NCI-H2196 (cell line): ENCODE measurements around the gene FAR1.

Experiments used
- DNase-seq: peaks from one replicate; lab custom pipeline; 2025; ENCODE audit not compliant: unreplicated experiment; lab: John Stamatoyannopoulos, UW

Gene FAR1

DNA sequence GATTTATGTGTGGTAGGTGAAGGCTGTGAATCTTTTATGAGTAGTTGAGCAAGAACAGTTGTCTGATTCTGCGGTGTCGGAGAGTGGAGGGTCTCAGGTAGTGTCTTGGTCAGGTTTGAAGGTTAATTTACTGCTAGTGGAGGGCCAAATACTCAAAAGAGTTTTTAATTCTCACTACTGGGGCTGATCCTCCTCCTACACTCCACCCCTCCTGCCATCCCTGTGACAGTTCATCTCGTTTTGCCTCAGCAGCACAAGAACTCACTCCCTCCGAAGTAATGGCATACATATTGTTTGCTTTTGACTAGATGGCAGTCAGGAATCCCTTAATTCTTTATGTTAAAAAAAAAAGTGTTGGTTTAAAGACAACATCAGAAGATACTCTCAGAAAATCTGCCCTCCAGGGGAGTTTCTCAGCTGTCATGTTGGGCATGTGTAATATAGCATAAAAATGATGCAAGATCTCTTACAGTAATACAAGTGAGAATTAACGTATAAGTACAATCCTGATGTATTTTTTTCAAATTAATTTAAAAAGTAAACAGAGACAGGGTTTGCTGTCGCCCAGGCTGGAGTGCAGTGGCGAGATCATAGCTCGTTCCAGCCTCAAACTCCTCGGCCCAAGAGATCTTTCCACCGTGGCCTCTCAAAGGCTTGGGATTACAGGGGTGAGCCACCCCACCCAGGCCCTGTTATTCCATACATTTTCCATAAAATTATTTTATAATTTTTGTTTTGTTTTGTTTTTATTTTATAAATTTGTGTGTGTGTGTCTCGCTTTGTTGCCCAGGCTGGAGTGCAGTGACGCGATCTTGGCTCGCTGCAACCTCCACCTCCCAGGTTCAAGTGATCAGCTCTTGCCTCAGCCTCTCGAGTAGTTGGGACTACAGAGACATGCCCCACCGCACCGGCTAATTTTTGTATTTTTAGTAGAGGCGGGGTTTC lies 1.3 kb downstream of the FAR1 start:
- DNase-seq = no peak

DNA sequence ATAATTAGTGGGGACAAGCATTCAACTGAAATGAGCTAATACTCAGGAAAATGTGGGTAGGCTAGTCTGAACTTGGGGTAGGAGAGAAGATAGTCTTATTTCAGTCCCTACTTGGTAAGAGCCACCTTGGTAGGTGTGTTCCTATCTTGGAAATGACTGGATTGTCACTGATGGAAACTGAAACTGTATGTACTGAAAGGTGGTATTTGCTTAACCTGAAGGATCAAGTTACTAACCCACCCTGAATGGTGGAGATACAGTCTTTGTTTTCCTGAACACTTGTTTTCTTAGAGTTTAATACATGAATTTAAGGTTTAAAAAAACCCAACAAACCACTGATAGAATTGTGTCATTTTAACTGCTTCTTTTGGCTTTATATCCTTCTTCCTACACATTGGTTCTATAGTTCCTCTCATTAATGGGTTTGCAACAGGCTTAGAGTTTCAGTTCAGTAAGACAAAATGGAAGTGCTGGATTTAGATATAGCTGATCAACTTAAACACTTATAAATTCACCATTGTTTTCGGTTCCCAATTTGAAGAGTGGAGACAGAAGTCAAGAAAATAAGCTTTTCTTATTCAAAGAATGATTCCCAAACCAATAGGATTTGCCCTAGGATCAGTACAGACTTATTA lies 4.2 kb downstream of the FAR1 start:
- no peak for DNase-seq

DNA sequence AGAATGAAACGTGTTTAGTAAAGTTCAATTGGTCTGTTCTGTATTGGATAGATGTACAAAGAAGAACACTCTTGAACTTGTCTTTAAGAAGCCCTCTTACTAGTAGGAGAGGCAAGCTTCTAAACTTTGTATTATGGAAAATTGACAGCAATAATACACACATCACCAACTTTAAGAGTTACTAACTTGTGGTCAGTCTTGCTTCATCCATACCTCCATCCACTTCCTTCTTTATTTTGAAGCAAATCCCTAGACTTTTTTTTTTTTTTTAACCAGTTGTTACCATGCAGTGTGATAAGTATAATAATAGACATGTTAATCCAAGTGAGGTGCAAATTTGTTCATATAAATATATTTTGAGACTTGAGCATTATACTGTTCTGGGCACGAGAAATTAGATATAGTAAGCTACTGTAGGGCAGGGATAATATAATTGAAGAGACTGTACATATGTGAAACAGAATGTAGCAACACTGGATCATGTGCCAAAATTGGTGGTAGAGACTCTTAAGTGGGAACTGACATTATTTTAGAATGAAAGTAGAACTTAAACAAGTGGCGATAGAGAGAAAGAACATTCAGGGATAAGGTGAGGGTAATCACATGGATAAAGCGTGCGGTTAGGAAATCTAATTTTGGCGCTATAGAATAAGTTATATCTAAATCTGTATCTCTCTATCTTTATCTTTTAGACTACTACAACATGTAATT lies 6.5 kb downstream of the FAR1 start:
- DNase-seq = no peak

DNA sequence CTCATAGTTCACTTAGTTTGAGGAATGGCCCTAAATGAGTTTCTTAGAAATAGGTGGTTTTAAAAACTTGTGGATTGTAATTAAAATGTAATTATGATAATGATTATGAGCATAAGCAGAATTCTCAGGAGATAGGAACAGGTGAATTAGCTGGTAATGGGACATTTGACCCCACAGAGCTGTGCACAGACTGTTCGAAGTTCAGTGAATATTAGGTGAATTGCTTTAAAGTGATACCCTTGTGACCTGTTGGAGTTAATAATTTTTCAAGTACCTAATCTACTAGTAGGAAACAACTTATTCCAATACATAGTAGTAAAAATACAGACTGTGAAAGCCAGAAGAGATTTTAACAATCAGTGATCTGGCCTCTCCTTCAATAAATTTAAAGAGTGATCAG lies 8.1 kb downstream of the FAR1 start:
- no peak for DNase-seq

DNA sequence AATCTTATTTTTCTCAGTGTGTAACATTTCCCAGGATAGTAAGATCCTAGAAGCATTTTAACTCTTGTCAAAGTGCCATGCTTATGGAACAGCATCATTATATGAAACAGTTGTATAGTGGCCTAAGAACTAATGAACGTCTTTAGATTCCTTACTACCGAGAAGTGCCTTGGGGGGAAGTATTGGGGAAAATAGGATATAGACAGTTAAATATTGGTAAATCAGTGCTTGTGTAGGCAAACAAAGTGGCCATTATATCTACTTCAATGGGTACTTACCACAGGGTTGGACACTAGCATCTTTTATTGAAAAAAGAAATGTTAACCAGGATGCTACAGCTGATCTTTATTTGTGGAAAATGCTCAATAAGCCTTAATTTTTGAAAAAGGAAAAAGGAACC lies 11.3 kb downstream of the FAR1 start:
- DNase-seq = no peak

DNA sequence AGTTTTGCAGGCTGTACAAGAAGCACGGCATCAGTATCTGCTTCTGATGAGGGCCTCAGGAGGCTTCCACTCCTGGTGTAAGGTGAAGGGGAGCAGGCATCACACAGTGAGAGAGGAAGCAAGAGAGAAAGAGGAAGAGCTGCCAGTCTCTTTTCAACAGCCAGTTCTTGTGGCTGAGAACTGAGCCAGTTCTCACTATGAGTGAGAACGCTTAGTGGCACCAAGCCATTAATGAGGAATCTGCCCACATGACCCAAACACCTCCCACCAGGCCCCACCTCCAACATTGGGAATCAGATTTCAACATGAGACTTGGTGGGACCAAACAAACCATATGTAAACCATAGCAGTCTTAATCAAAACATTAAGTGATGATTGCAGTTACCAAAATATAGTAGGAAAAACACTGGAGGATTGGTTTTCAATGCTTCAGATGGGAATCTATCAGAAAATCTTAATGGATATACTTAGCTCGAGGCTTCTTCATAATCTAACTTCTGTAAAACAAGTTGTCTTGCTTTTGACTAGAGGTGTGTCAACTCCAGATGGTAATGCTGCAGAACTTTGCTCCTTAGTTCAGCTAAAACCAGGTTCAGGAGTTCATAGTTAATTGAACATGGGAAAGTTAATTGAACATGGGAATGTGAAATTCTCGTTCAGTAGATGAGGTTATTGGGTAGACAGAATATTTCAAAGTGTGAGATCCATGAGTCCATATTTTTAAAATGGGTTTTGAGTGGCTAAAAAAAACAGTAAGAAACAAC lies 12.2 kb downstream of the FAR1 start:
- DNase-seq = no peak

DNA sequence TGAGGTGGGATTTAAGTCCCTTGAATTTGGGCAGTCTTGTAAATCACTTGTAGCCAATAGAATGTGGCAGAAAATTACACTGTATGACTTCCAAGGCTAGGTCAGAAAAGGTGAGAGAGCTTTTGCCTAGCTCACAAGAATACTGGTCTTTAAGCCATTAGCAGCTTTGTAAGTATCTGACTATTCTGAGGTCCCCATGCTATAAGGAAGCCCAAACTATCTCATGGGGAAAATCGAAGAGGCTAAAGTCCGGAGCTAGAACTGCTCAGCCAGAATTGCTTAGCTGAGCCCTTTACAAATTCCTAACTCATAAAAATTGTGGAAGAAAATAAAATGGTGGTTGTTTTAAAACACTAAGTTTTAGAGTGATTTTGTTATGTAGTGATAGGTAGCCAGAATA lies 13.0 kb downstream of the FAR1 start:
- no peak for DNase-seq

DNA sequence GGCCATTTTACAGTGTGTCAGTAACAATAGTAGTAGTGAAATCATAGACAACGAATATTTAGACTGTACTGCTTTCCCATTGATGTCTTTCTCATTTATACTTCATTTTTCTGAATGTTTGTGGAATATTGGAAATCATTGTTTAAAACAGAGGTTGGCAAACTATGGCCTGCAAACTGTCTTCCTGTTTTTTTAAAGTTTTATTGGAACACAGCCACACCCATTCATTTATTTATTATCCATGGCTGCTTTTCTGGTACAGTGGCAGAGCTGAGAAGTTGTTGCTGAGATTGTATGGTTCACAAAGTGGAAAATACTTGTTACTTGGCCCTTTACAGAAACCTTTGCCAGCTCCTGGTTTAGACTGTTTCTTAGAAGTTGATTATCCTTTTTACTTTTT lies 13.7 kb downstream of the FAR1 start:
- DNase-seq = no peak

DNA sequence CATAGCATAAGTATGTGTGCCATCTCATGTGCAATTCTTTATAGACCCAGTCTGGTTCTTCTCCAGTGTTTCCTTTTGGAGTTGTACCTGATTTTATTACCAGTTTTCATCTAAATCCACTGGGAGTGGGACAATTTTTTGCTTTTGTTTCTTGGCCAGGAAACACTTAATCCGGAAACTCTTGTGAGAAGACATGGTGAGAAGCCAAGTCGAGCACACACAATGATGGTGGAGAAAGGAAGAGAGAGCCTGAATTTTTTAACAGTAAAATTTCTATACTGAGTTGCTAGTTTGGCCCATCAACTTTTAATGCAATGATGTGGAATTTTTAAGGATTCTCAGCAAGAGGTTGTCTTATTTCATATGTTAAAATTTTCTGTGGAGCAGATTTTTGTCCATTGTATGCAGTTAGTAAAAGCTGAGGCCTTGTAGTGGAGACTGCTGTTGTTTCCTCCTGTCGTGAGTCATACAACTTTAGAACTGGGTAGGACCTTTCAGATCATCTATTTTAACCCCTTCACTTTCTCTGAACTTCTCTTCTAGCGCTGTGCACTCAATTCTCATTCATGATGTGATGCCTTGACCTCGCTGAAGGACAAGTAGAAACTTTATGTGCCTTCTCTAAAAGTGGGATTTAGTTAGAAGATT lies 17.1 kb downstream of the FAR1 start:
- no peak for DNase-seq

DNA sequence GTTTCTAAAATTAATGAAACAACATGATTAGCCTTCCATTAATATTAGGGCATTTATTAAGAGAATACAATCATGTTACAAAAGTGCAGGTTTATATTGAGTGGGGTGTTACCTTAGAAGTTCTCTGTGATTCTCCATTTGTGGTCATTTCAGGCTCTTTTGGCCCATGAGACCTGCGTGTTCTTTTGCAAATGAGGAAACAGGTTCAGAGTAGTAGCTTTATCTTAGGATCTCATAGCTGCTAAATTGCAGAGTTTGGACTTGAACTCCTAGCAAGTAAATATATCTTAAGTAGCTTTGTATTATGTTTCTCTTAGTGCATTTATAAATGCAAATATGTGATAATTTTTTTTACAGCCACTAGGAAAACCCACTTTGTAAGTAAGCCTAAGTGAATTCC lies 18.3 kb downstream of the FAR1 start:
- no peak for DNase-seq

DNA sequence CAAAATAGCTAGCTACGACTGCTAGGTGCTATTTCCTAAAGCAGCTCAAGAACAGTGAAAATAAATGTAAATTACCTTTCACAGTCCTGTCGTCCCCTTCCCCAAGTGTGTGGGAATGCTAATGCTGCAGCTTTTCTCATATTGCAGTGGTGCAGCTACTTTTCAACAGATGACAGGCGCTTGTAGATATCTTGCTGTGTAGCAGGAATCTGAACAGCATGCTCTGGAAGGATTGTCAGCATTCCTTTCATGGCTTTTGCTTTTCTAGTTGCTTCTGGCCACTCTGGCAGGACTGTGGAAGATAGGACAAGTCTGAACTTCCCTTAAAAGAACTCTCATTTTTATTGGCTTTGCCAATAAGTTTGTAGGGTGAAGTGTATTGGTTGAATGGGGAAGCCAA lies 18.8 kb downstream of the FAR1 start:
- no peak for DNase-seq

DNA sequence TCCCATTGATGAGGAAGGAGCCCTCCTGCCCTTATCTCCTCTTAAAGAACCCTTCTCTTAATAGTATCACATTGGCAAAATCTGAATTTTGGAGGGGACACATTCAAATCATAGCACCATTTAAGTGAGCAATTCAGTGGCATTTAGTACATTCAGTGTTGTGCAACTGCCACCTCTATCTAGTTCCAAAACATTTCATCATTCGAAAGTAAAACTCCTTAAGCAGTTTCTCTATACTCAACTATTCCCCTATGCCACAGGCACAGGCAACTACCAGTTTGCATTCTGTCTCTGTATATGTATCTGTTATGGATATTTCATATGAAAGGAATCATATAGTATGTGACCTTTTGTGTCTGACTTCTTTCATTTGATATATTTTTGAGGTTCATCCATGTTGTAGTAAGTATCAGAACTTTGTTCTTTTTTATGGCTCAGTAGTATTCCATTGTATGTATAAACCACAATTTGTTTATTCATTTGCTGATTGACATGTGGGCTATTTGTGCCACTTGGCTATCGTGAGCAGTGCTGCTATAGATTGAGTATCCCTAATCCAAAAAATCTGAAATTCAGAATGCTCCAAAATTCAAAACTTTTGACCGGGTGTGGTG lies 22.9 kb downstream of the FAR1 start:
- no peak for DNase-seq

DNA sequence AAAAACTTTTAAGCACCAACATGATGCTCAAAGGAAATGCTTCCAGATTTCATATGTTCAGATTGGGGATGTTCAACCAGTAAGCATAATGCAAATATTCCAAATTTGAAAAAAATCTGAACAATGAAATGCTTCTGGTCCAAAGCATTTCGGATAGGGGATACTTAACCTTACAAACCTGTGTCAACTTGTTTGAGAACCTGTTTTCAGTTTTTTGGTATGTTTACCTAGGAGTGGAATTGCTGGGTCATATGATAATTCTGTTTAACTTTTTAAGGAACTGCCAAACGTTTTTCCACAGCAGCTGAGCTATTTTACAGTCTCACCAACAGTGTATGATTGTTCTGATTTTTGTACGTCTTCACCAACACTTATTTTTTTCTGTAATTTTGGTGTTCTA lies 23.7 kb downstream of the FAR1 start:
- no peak for DNase-seq

DNA sequence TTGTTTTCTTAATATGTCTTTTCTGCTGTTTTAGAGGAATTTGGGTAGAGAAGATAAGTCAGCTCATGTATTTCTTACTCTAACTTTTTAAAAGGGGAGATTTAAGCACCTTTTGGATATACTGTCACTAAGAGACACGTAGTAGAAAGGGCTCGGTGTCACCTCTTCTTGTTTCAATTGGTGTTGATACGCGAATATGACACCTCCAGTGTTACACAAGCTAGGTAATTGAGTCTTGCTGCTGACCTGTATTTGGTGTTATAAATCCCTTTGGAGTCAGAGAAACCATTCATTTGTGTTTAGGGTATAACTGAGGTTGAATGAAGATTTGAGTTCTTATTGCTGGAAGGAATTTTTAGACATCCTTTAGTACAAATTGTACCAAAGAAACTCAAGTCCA lies 25.6 kb downstream of the FAR1 start:
- DNase-seq = no peak

DNA sequence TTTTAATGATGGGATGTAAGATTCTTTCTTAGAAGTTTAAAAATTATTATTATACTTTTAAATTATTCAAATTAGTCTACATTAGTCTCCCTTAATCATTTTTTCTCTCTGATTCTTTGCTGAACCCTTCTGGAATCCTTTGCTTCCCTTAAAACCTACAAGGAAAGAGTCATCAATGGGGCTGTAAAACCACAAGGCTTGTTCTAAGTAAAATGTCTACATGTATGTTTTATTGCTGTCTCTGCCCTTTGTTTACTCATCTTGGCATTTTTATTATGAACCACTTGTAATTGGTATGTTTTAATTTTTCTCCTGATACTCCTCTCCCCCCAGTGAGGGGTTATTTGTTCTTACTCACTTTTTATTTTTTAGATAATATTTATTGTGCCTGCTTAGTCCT lies 27.4 kb downstream of the FAR1 start:
- no peak for DNase-seq

DNA sequence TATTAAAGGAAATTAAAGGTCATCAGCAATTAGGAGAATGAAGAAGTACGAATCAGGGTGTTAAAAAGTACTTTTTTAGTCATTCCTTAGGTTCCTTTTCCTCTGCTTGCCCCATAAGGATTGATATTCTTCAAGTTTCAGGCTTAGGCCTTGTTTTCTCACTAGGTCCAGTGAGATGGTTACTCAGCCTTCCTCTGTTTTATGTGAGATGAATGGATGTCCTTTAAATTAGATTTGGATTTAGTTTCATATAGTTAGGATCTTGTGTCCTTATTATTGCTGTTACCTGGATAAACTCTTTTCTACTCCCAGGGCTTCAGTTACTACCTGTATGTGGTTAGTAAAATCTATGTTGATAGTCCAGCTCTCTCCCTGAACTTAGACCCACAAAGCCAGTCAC lies 29.2 kb downstream of the FAR1 start:
- no peak for DNase-seq

DNA sequence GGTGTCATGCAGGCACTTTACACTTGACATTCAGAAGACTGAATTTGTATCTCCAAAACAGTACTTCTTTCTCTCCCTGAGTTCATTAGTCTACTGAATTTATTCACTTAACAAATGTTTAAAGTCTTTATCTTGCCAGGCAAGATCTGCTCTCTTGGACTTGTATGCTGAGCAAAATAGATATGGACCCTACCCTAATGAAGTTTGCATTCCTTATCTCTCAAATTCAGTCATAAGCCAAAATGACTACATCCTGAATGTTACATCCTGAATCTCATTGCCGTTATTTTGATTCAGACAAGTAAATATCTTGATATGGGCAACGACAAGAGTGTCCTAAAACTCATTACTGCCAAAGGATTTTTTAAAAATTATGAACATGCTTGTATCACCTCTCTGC lies 29.7 kb downstream of the FAR1 start:
- DNase-seq = no peak

DNA sequence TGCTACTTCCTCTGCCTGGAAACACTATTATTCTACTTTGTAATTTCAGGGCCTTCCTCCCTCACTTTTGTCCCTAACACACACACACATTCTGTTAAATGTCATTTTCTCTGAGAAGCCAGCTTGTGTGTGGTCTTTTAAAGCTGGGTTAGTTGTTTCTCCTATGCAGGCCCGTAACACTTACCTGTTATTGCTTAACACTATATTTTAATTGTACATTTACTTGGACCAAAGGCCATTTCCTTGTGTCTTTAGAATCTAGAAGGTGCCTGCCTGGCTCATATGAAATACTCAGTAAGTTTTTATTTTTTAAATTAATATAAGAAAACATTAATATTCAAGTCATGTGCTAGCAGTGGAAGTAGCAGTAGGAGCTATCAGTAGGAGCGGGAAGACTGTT lies 30.6 kb downstream of the FAR1 start:
- DNase-seq = no peak

DNA sequence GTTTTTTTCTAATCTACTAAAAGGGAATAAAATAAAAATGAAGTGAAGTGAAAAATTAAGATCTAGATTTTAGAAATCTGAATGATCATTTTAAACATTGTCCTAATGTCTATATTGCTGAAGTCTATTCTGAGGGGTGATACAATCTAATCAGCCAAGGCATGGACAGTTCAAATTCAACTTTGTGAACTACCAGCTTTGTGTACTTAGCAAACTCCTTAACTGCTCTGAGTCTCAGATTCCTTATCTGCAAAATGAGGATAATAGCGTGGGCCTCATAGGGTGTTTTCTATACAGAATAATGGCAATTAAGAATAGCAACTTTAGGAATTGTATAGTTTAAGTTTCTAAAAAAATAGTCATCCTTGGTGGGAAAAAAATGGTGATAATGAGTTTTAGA lies 31.4 kb downstream of the FAR1 start:
- no peak for DNase-seq

DNA sequence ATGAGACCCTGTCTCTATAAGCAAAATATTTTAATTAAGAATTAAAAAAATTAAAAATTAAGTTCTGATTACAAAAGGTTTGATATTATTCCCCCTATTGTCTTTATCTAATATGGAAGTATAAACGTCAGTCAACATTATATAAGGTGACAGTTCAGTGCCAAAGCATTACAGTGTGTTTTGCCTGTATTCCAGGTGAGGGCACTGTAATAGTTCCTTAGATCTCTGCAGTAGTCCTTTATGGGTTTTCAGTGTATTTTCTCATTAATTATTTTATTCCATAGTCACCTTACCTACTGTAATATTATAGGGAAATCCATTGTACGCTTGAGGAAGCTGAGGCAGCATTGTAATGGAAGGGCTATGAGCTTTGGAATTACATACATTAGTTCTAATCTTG lies 33.0 kb downstream of the FAR1 start:
- no peak for DNase-seq
